Mucosa of rectum (tissue), 2 donors: ENCODE results near the gene FKBP10.
"Not testable (repeated sequence)": the region's sequence is repeated elsewhere in the genome, so short reads cannot be mapped to it uniquely, and the experiment has no call there.

Experiments
- H3K27ac ChIP-seq, 2 donors: one replicate each; pipeline ENCODE4 v1.7.0; 2013; ENCODE audit warnings: inconsistent platforms in 2 of 2, low read depth in 2 of 2, low read length in 2 of 2
- H3K27me3 ChIP-seq, 2 donors: one replicate each; pipeline ENCODE4 v1.7.0; 2013; ENCODE audit warnings: low read length in 2 of 2; ENCODE audit not compliant: control insufficient read depth in 2 of 2, insufficient read depth in 2 of 2
- H3K36me3 ChIP-seq, 2 donors: one replicate each; pipeline ENCODE4 v1.7.0; 2013; ENCODE audit warnings: low read length in 2 of 2; ENCODE audit not compliant: control insufficient read depth in 2 of 2, insufficient read depth in 2 of 2
- H3K4me1 ChIP-seq, 2 donors: one replicate each; pipeline ENCODE4 v1.7.0; 2013; ENCODE audit warnings: low read length in 2 of 2, mild to moderate bottlenecking in 1 of 2; ENCODE audit not compliant: control insufficient read depth in 2 of 2, insufficient read depth in 2 of 2
- H3K4me3 ChIP-seq, 2 donors: one replicate each; pipeline ENCODE4 v1.7.0; 2013; ENCODE audit warnings: low read length in 2 of 2
- H3K9ac ChIP-seq, 2 donors: one replicate each; pipeline ENCODE4 v1.7.0; 2013; ENCODE audit warnings: low read length in 2 of 2, low read depth in 1 of 2, mild to moderate bottlenecking in 1 of 2
- H3K9me3 ChIP-seq, 2 donors: one replicate each; pipeline ENCODE4 v1.7.0; 2013; ENCODE audit warnings: low read length in 2 of 2; ENCODE audit not compliant: control insufficient read depth in 2 of 2
- donor health status: healthy.
- donor health status: Normal muscosa, but diverticular disease.

The FKBP10 gene

GRCh38 chr17:41837761-41838538 is 25.1 kb downstream of the FKBP10 start, which contains the start of gene KLHL10:
TSS of gene KLHL10 (plus strand) at chr17:41837825. CDS start at chr17:41837933, 108 bp downstream.
- H3K27ac ChIP-seq = no peak within 1 kb of the TSS
- no peaks in the 10 kb centered on the region for H3K27me3 ChIP-seq
- H3K4me1 ChIP-seq = peaks cover 3 to 7% of the 10 kb centered on the region in 2 donors
- peak within 1 kb of the TSS; percentile 65 to 79 for H3K4me3 ChIP-seq
- H3K9ac ChIP-seq = peak within 1 kb of the TSS; percentile 34 to 68
- H3K9me3 ChIP-seq = no peaks in the 10 kb centered on the region
- no peaks in the 10 kb centered on the region for H3K36me3 ChIP-seq

GRCh38 chr17:41839448-41839847 is 26.6 kb downstream of the FKBP10 start:
- not testable (repeated sequence) for H3K27ac ChIP-seq, H3K9me3 ChIP-seq

GRCh38 chr17:41840781-41841180 is 28.0 kb downstream of the FKBP10 start:
- H3K4me3 ChIP-seq, H3K27me3 ChIP-seq, H3K4me1 ChIP-seq, H3K27ac ChIP-seq, H3K9me3 ChIP-seq, H3K9ac ChIP-seq, H3K36me3 ChIP-seq: not testable (repeated sequence)

More at GRCh38 chr17:41839448-41839847, 26.6 kb downstream of the FKBP10 start:
- H3K9ac ChIP-seq, H3K4me3 ChIP-seq, H3K4me1 ChIP-seq, H3K36me3 ChIP-seq, H3K27me3 ChIP-seq: not testable (repeated sequence)

GRCh38 chr17:41844971-41845370 is 32.2 kb downstream of the FKBP10 start:
- H3K9me3 ChIP-seq = no peaks in the 10 kb centered on the region
- no peak overlapping the region for H3K9ac ChIP-seq
- H3K4me3 ChIP-seq = no peak overlapping the region
- no peaks in the 10 kb centered on the region for H3K36me3 ChIP-seq
- no peaks in the 10 kb centered on the region for H3K4me1 ChIP-seq
- H3K27ac ChIP-seq = no peak overlapping the region
- no peaks in the 10 kb centered on the region for H3K27me3 ChIP-seq

GRCh38 chr17:41848788-41849187 is 36.0 kb downstream of the FKBP10 start:
- no peak overlapping the region for H3K4me3 ChIP-seq

GRCh38 chr17:41849251-41849990 is 36.6 kb downstream of the FKBP10 start:
- Histone ChIP-seq H3K27me3 (no peaks in the 10 kb centered on the region), H3K27ac (no peak overlapping the region), H3K4me3 (no peak overlapping the region), H3K9ac (no peak overlapping the region), H3K36me3 (peaks cover 10 to 15% of the 10 kb centered on the region in 2 donors), H3K9me3 (no peaks in the 10 kb centered on the region), H3K4me1 (no peaks in the 10 kb centered on the region)

More at GRCh38 chr17:41848788-41849187, 36.0 kb downstream of the FKBP10 start:
- Histone ChIP-seq H3K9me3 (no peaks in the 10 kb centered on the region), H3K27ac (no peak overlapping the region), H3K4me1 (no peaks in the 10 kb centered on the region), H3K36me3 (peaks cover 5 to 9% of the 10 kb centered on the region in 2 donors), H3K27me3 (no peaks in the 10 kb centered on the region), H3K9ac (no peak overlapping the region)

GRCh38 chr17:41851382-41851781 is 38.6 kb downstream of the FKBP10 start:
- H3K9ac ChIP-seq, H3K4me3 ChIP-seq, H3K27ac ChIP-seq, H3K4me1 ChIP-seq, H3K9me3 ChIP-seq, H3K27me3 ChIP-seq: not testable (repeated sequence)
- peaks cover 13 to 21% of the 10 kb centered on the region in 2 donors for H3K36me3 ChIP-seq

- H3K4me1 ChIP-seq = peaks cover 12 to 14% of the 10 kb centered on the region in 2 donors
- H3K9ac ChIP-seq = no peak overlapping the region
- no peaks in the 10 kb centered on the region for H3K27me3 ChIP-seq
- no peaks in the 10 kb centered on the region for H3K9me3 ChIP-seq
- H3K27ac ChIP-seq = no peak overlapping the region
- no peaks in the 10 kb centered on the region for H3K36me3 ChIP-seq
- H3K4me3 ChIP-seq = no peak overlapping the region
Measured at GRCh38 chr17:41860254-41860931, 47.6 kb downstream of the FKBP10 start.

GRCh38 chr17:41863074-41863848 is 50.5 kb downstream of the FKBP10 start:
- Histone ChIP-seq H3K9ac (peak overlapping the region in 1 of 2 donors; percentile 92), H3K4me1 (peaks cover 14 to 17% of the 10 kb centered on the region in 2 donors), H3K27me3 (no peaks in the 10 kb centered on the region), H3K4me3 (peak overlapping the region in 1 of 2 donors; percentile 84), H3K27ac (no peak overlapping the region), H3K9me3 (no peaks in the 10 kb centered on the region), H3K36me3 (peaks cover 5 to 9% of the 10 kb centered on the region in 2 donors)
